HG03575 (cell line): ENCODE results near the gene TSPYL1.
A peak's percentile ranks its signal among the peaks of the same experiment; 100 is the strongest.
"Not testable (repeated sequence)": the region's sequence is repeated elsewhere in the genome, so short reads cannot be mapped to it uniquely, and the experiment has no call there.

Experiments used
- ATAC-seq: cut with Tn5 transposase; IDR thresholded peaks from one replicate; pipeline ENCODE4 v1.9.1; 2021; ENCODE audit not compliant: unreplicated experiment, insufficient number of reproducible peaks, low FRiP score; ENCODE audit errors: extremely low read depth

Gene TSPYL1

DNA sequence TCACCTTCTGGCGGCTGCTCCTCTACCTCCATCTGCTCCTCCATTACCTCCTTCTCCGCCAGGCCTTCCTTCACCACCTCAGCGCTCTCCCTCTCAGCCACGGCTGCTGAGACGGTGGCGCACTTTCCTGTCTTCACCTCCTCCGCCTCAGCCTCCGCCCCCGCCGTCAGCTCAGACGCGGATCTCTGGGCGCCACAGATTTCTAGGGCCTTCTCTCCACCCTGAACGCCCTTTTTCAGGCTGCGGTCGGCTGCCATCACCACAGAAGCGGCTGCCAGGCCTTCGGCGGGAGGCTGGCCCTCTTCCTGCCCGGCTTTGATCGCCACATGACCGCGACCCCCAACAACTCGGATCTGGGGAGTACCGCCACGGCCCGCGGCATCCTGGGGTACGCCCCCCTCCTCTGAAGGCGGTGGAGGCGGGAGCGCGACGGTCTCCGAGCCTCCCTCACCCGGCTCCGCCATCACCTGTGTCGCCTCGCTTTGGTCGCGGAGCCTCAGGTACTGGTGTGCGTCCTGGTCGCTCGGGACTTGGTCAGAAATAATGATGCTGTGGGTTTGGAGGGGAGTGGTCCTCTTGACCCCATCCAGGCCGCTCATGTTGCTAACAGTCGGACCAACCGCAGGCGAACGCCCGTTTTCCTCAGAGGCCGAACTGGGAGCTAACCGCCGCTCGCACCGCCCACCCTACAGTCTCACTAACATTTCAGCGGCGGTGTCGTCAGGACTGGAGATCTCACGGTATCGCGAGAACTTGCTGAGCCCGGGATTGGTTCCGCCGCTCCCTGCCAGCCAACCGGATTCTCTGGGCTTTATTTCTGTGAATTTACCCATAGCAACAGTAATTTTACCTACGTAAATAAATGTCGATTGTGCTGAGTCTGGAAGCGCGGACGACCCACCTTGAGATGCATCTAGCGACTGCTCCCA, at the start of gene TSPYL1:
TSS of gene TSPYL1 (minus strand) at position 699 of the 929 bp plus-strand sequence. CDS start at position 599, 100 bp downstream.
- ATAC-seq = peak; percentile 82

DNA sequence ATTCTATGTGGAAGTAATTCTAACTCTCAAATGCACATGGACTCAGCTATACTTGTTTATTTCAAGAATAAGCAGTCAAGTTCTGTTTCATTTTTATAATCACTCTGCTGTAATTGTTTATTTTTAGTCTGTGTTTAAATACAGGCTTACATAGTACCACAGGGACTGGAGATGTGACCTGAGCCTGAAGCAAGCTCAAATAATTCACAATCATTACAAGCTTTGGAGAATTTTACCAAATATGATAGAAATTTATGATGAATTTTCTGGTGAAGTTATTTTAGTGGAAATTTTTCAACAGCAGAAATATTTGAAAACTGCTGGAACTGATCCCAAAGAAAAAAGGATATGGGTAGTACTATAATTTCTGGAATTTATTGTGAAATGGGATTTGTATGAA, 49.4 kb upstream of the TSPYL1 start:
- no peak for ATAC-seq

DNA sequence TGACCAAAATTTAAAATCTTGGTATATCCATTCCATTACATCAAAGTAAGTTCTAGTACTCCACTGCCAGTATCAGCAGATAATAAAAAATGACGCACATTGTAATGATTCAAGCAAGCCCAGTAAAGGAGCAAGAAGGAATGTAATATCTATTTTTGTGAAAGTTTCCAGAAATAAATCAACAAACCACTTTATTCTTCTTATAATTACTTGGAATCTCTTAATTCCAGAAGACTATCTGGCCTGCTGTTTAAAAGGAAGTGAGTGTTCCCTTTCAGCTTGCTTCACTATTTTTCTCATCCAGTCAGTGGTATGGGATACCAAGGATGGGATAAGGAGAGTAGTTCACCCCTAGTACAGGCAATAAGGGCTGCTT, 48.8 kb upstream of the TSPYL1 start:
- no peak for ATAC-seq

DNA sequence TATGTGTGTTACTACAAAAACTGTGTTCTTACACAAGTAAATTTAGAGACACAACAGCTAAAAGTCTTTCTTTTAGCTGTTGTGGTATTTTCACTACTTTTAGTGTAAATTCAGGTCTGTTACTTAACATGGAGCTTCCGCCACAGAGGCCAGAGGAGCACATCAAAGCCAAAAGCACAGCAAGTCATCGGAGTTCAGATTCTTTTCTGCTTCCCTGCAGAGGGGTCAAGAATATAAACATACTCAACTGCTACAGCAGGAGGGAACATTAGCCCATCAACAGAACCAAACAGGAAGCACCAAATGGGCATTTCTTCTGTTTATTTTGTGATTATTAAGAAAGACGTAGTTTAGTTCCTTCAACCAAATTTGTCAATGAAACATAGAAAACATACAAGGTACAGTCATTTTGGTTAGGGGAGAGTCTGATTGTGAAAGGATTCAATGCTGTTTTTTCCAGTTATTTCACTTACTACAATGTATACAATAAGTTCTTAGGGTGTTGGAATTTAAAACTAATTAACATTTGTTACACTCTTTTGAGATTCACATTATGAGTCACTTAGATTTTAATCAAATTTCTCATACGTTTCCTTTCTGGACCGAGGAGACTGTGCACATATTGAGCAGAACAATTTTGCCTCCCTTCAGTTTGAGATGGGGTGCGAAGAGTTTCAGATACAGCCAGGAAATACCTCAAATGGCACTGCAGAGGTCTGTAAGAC, 48.2 kb upstream of the TSPYL1 start:
- ATAC-seq = no peak

DNA sequence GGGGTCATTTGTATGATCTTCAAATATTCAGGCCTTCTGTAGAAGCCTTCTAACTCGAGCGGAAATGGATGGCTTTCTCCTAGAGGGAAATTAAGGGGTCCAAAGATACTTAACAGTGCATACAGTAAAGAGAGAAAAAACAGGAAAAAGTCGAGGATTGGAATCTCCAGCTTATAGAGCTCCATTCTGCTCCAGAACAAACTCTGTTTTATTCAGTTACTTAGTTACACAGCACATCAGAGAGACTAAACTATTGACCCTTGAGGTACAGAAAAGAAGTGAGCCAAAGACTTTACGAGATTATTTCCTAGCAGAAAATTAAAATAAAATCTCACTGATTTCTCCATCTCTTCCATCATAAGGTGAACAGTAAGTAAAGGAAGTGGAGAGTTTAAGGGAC, 47.3 kb upstream of the TSPYL1 start:
- ATAC-seq = no peak

DNA sequence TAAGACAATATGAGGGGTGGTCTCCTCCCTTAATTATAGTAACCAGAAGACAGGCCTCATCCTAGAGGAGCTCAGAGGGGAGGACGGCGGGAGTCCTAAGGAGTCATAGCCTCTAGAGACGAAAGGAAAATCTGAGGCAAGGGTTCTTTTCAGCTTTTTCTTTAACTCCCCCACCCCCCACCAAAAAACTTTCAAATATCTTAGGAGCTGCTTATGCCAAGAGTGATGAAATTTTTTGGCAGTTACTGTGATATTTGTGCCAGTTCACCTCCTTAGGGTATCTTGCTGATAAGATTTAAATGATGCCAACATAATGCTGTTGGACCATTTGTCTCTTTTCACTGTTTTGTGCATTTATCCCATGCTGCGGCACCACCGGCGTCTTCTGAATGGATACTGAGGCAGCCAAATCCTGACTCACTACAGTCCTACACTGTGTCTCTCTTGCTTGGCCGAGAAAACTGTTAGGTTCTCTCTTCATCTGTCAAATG, 46.5 kb upstream of the TSPYL1 start:
- ATAC-seq = no peak

DNA sequence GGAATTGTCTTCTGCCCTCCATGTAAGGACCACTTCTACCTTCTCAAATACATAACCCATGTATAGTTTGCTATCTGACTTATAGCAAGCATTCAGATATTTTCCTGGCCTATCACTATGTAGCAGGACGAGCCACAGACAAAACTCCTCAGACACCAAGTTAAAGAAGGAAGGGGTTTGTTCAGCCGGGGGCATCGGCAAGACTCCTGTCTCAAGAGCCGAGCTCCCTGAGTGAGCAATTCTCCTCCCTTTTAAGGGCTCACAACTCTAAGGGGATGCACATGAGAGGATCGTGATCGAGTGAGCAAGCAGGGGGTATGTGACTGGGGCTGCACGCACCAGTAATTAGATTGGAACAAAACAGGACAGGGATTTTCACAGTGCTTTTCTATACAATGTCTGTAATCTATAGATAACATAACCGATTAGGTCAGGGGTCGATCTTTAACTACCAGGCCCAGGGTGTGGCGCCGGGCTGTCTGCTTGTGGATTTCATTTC, 46.0 kb upstream of the TSPYL1 start:
- not testable (repeated sequence) for ATAC-seq

DNA sequence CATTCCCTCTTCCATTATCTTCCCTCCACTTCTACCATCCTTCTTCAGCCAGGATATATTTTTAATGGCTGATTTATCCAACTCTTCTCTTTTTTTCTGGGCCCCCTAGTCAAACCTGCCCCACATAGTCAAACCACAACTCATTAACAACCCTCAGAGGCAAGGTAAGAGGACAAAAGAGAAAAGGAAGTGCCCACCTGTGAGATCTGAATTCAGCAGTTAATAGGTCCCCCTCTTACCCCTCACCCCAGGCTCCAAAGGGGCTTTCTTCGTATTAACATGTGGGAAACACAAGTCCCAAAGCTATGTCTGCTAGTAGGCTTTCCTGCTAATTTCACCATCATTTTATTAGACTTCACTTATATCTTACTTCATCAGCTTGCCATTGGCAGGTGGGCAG, 44.1 kb upstream of the TSPYL1 start:
- ATAC-seq = no peak

DNA sequence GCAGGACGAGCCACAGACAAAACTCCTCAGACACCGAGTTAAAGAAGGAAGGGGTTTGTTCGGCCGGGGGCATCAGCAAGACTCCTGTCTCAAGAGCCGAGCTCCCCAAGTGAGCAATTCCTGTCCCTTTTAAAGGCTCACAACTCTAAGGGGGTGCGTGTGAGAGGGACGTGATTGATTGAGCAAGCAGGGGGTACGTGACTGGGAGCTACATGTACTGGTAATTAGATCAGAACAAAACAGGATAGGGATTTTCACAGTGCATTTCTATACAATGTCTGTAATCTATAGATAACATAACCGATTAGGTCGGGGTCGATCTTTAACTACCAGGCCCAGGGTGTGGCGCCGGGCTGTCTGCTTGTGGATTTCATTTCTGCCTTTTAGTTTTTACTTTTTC, 42.2 kb upstream of the TSPYL1 start:
- ATAC-seq = not testable (repeated sequence)

DNA sequence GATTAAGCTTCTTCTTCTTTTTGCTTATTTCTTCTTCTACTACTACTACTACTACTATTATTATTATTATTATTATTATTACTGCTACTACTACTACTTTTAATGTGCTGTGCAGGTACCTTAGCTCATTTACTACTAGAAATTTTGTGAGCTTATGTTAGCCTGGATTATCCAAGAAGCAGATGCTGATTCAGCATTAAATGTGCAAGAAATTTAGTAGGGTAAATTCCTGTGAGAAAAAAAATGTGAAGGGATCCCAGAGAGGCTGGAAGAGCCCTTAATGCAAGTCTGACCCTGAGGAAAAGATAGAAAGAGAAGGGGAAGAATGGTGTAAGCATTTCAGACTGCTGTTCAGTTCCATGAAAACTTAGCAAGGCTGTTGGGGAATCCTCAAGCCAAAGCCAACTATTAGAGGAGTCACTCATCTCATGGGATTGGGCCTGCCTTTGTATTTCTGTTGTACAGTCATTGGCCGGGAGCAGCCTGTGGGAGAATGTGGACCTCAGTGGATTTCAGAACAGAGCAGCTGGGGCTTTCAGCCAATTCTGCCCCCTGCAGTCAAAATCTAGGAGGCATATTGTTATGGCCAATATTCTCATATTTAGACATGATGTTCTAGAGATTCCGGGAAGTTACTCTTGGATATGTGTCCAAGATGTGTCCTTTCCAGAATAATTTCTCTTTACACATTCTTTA, 37.2 kb upstream of the TSPYL1 start:
- ATAC-seq = no peak

DNA sequence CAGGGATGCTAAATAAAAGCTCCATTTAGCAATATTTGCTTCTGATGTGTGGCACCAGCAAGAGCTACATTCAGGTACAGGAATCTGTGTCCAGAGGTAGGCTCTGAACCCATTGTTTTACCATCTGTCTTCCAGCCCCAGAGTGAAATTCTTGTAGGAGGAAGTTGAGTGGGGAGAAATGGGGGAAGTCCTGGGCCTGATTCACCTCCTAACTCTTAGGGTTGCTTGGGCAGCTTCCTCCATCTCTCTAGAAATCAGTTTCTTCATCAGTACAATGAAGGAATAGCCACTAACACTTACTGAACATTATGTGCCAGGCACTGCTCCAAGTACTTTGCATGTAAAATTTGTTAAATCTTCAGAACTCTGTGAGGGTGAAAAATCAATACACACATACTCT, 35.1 kb upstream of the TSPYL1 start:
- ATAC-seq = no peak

DNA sequence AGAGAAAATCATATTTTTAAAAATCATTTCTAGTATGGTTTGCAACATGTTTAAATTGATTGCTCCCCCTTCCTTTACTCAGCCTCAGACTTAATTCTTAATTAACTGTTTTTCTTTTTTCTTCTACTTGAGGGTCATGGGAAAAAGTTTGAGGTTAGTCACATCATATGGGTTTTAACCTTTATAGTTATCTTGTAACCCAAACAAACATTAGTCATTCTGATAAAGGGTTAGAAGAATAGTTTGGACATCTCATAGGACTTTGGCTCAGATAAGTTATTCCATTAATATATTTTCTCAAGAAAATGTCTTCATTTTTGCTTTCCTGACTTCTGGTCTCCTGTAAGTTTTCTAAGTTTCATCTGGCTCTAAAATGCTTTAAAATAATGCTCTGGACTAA, 34.5 kb upstream of the TSPYL1 start:
- no peak for ATAC-seq

DNA sequence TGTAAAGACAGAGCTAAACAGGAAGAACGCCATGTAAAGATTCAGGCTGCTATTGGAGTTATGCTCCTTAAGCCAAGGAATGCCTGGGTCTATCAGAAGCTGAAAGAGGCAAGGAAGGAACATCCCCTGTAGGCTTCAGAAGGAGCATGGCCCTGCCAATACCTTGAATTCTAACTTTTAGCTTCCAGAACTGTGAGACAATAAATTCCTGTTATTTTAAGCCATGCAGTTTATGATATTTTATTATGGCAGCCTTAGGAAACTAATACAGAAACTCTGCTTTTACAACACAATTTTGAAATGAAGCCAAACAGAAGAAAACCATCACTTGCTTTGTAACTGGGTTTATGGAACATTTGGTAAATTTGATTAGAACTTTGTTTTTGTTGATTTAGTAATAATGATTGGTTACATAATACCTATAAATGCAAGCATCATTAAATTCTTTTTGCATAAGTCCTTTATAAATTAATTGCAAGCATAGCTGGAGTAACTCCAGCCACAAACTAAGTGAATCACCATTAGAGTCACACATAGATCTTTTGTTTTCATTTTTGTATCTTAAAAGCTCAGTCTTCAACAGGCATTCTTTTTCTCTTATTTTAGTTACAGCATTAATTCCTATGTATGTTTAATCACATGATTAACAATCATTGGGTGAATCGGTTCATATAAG, 33.5 kb upstream of the TSPYL1 start:
- no peak for ATAC-seq

DNA sequence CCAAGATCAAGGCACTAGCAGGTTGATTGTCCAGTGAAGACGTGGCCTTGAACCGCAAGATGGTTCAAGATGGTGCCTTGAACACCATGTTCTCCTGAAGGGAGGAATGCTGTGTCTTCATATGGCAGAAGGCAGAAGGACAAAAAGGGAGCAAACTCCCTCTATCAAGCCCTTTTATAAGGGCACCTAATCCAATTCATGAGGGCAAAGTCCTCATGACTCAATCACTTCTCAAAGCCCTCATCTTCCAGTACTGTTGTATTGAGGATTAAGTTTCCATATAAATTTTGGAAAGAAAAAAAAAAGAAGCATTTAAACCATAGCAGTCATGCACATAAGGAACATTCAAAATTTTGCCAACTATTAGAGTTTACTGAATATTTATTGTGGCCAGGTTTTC, 29.9 kb upstream of the TSPYL1 start:
- ATAC-seq = no peak

DNA sequence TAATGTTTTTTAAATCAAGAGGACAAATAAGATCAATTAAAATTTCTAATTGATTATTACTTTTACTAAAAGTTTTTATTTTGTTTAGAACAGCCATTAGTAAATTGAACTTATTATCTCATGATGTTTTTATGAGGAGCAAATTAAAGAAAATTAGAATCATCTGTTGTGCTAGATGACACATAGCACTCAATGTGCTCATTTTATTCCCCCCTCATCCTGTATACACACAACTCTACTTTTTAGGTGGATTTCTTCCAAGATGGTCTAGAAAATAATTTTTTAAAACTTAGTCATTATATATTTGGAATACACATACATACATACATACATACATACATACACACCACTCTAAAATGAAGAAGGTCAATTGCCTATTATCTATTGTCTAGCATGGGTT, 29.3 kb upstream of the TSPYL1 start:
- ATAC-seq = no peak

DNA sequence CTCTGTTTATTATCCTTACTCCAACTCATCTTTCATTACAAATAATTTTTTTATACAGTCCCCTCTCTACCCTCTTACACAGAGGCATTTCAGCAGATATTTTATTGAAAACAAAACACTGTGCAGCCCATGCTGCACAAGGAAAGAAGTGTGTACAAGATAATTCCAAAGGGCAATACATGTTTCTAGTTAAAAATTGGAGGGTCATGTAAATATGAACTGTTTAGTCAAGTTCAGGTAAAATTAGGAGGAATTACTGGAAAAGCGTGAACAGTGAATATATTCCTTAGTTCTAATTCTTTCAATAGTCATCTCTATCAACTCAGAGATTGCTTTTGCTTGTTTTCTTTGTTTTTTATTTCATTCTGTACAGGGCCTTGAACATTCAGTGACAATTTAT, 27.9 kb upstream of the TSPYL1 start:
- ATAC-seq = no peak

DNA sequence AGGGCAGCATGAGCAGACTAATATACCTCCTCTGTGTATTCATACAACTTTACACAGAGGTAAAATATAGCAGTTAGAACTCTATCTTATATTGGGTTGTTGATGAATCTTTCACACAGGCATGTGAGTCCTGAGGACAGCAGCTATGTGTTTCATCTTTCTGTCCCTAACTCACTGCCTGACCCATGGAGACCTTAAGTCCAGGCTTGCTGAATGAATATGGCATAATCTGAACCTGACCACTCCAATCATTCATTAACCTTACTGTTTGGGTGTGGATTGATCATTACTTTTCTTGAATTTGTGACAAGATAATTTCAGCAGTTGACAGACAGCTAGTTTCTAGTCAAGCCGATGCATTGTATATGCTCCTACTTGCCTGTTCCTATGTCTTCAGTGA, 27.3 kb upstream of the TSPYL1 start:
- ATAC-seq = no peak

DNA sequence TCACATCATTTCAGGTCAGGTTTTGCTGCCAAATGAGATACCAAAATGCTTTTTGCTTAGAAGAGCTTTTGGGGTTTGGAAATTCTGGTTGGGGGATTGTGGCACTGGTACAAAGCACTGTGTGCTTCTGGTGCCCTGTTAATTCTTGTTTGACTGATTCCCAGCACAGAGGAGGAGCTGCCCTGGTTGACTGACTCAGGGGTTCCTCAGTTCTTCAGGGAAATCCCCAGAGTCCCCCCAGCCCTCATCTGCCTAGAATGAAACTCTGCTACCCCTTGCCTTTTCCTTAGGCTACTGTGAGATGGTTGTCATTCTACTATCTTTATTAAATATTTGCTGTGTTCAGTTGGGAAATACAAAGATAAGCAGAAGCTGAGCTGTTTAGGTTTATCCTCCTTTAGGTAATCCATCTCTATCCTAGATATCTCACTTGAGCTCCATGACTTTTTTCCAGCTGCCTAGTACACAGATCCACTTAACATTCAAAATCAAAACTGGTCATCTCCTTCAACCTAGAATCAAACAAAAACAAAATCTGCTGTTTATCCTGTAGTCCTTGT, 24.9 kb upstream of the TSPYL1 start:
- no peak for ATAC-seq

DNA sequence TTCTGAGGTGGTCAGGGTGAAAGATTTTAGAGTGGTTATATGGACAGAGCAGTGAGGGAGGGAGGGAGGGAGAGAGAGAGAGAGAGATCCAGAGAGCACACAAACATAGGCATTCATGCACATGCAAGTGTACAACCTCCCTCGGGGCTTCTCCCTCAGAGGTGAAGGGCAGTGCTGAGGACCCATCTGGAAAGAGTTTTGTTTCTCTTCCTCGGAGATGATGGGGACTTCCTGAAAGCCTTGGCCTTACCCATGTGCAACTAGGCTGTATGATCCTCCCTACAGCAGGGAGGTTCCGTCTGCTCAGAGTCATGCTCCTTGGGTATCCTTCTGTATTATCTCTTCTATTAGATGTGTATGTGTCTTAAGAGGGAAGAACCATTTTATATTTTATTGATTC, 21.4 kb upstream of the TSPYL1 start:
- ATAC-seq = no peak
